ENCODE results near the gene EYA3.

The EYA3 gene

GRCh38 chr1:28123461-28123961 is 35.1 kb upstream of the EYA3 start:
- TF ChIP-seq CTCF (IDR thresholded peaks at IDR 0.05; ENCODE audit: insufficient read depth, missing control alignments) = no peak
- FAIRE-seq (no peak), DNase-seq (ENCODE audit: insufficient read length, low spot score) (no peak)

GRCh38 chr1:28122183-28122582 is 33.8 kb upstream of the EYA3 start:
- FAIRE-seq (no peak), DNase-seq (ENCODE audit: insufficient read length, low spot score) (no peak)
- no peak for TF ChIP-seq CTCF (IDR thresholded peaks at IDR 0.05; ENCODE audit: insufficient read depth, missing control alignments)

- TF ChIP-seq CTCF (IDR thresholded peaks at IDR 0.05; ENCODE audit: insufficient read depth, missing control alignments) = no peak
- no peak for FAIRE-seq
- DNase-seq (ENCODE audit: insufficient read length, low spot score) = no peak
Observed at GRCh38 chr1:28119556-28119955, 31.1 kb upstream of the EYA3 start.

GRCh38 chr1:28118640-28119307 is 30.4 kb upstream of the EYA3 start:
- no peak for DNase-seq (ENCODE audit: insufficient read length, low spot score)
- no peak for TF ChIP-seq CTCF (IDR thresholded peaks at IDR 0.05; ENCODE audit: insufficient read depth, missing control alignments)
- no peak for FAIRE-seq

- FAIRE-seq (no peak), DNase-seq (ENCODE audit: insufficient read length, low spot score) (no peak)
Observed at GRCh38 chr1:28115267-28115666, 26.9 kb upstream of the EYA3 start.

GRCh38 chr1:28114844-28115243 is 26.4 kb upstream of the EYA3 start:
- no peak for DNase-seq (ENCODE audit: insufficient read length, low spot score)
- no peak for TF ChIP-seq CTCF (IDR thresholded peaks at IDR 0.05; ENCODE audit: insufficient read depth, missing control alignments)
- no peak for FAIRE-seq

More at GRCh38 chr1:28115267-28115666, 26.9 kb upstream of the EYA3 start:
- TF ChIP-seq CTCF (IDR thresholded peaks at IDR 0.05; ENCODE audit: insufficient read depth, missing control alignments) = no peak

- DNase-seq (ENCODE audit: insufficient read length, low spot score) = no peak
- no peak for FAIRE-seq
- TF ChIP-seq CTCF (IDR thresholded peaks at IDR 0.05; ENCODE audit: insufficient read depth, missing control alignments) = no peak
Observed at GRCh38 chr1:28113242-28113572, 24.8 kb upstream of the EYA3 start.

All from D721Med (cell line).